Measurements from ENCODE around the gene MCEE.
"Not testable (repeated sequence)": the region's sequence is repeated elsewhere in the genome, so short reads cannot be mapped to it uniquely, and the experiment has no call there.

Gene MCEE

GRCh38 chr2:71100195-71100964, 29.6 kb downstream of the MCEE start:
- Histone ChIP-seq H3K4me1 (ENCODE audit: control insufficient read depth, low read depth, low read length) (peaks cover 3% of the 10 kb centered on the region), H3K36me3 (ENCODE audit: control insufficient read depth, low read depth, low read length) (no peaks in the 10 kb centered on the region), H3K27ac (ENCODE audit: low read length) (no peak overlapping the region), H3K9me3 (ENCODE audit: control insufficient read depth, low read depth, low read length) (no peaks in the 10 kb centered on the region), H3K4me3 (ENCODE audit: low read length) (no peak overlapping the region), H3K27me3 (ENCODE audit: control insufficient read depth, insufficient read depth, low read length) (no peaks in the 10 kb centered on the region), H3K9ac (ENCODE audit: low read length) (no peak overlapping the region)

GRCh38 chr2:71092491-71093260, 37.4 kb downstream of the MCEE start:
- H3K9ac ChIP-seq (ENCODE audit: low read length); H3K27ac ChIP-seq (ENCODE audit: low read length); H3K27me3 ChIP-seq (ENCODE audit: control insufficient read depth, insufficient read depth, low read length); H3K4me1 ChIP-seq (ENCODE audit: control insufficient read depth, low read depth, low read length); H3K9me3 ChIP-seq (ENCODE audit: control insufficient read depth, low read depth, low read length); H3K36me3 ChIP-seq (ENCODE audit: control insufficient read depth, low read depth, low read length); H3K4me3 ChIP-seq (ENCODE audit: low read length): not testable (repeated sequence)

GRCh38 chr2:71091808-71092207, 38.2 kb downstream of the MCEE start:
- not testable (repeated sequence) for H3K4me3 ChIP-seq (ENCODE audit: low read length); H3K27ac ChIP-seq (ENCODE audit: low read length); H3K9me3 ChIP-seq (ENCODE audit: control insufficient read depth, low read depth, low read length); H3K36me3 ChIP-seq (ENCODE audit: control insufficient read depth, low read depth, low read length); H3K4me1 ChIP-seq (ENCODE audit: control insufficient read depth, low read depth, low read length); H3K27me3 ChIP-seq (ENCODE audit: control insufficient read depth, insufficient read depth, low read length); H3K9ac ChIP-seq (ENCODE audit: low read length)

- H3K27ac ChIP-seq (ENCODE audit: low read length); H3K9ac ChIP-seq (ENCODE audit: low read length); H3K36me3 ChIP-seq (ENCODE audit: control insufficient read depth, low read depth, low read length); H3K27me3 ChIP-seq (ENCODE audit: control insufficient read depth, insufficient read depth, low read length); H3K4me3 ChIP-seq (ENCODE audit: low read length); H3K9me3 ChIP-seq (ENCODE audit: control insufficient read depth, low read depth, low read length): not testable (repeated sequence)
- H3K4me1 ChIP-seq (ENCODE audit: control insufficient read depth, low read depth, low read length) = peaks cover 13% of the 10 kb centered on the region
Measured at GRCh38 chr2:71089475-71089874, 40.6 kb downstream of the MCEE start.

GRCh38 chr2:71085325-71086003, 44.6 kb downstream of the MCEE start:
- not testable (repeated sequence) for H3K9me3 ChIP-seq (ENCODE audit: control insufficient read depth, low read depth, low read length); H3K9ac ChIP-seq (ENCODE audit: low read length); H3K27me3 ChIP-seq (ENCODE audit: control insufficient read depth, insufficient read depth, low read length); H3K36me3 ChIP-seq (ENCODE audit: control insufficient read depth, low read depth, low read length); H3K4me3 ChIP-seq (ENCODE audit: low read length); H3K27ac ChIP-seq (ENCODE audit: low read length)
- H3K4me1 ChIP-seq (ENCODE audit: control insufficient read depth, low read depth, low read length) = peaks cover 20% of the 10 kb centered on the region

GRCh38 chr2:71083752-71084312, 46.2 kb downstream of the MCEE start:
- not testable (repeated sequence) for H3K27ac ChIP-seq (ENCODE audit: low read length); H3K9me3 ChIP-seq (ENCODE audit: control insufficient read depth, low read depth, low read length); H3K36me3 ChIP-seq (ENCODE audit: control insufficient read depth, low read depth, low read length); H3K9ac ChIP-seq (ENCODE audit: low read length); H3K27me3 ChIP-seq (ENCODE audit: control insufficient read depth, insufficient read depth, low read length); H3K4me3 ChIP-seq (ENCODE audit: low read length)
- H3K4me1 ChIP-seq (ENCODE audit: control insufficient read depth, low read depth, low read length) = peaks cover 20% of the 10 kb centered on the region

GRCh38 chr2:71083297-71083696, 46.7 kb downstream of the MCEE start:
- not testable (repeated sequence) for H3K9ac ChIP-seq (ENCODE audit: low read length); H3K9me3 ChIP-seq (ENCODE audit: control insufficient read depth, low read depth, low read length); H3K27me3 ChIP-seq (ENCODE audit: control insufficient read depth, insufficient read depth, low read length); H3K27ac ChIP-seq (ENCODE audit: low read length); H3K4me3 ChIP-seq (ENCODE audit: low read length); H3K36me3 ChIP-seq (ENCODE audit: control insufficient read depth, low read depth, low read length)
- peaks cover 20% of the 10 kb centered on the region for H3K4me1 ChIP-seq (ENCODE audit: control insufficient read depth, low read depth, low read length)

- Histone ChIP-seq H3K27ac (ENCODE audit: low read length) (no peak overlapping the region), H3K4me3 (ENCODE audit: low read length) (no peak overlapping the region), H3K9me3 (ENCODE audit: control insufficient read depth, low read depth, low read length) (no peaks in the 10 kb centered on the region), H3K36me3 (ENCODE audit: control insufficient read depth, low read depth, low read length) (peaks cover 8% of the 10 kb centered on the region), H3K27me3 (ENCODE audit: control insufficient read depth, insufficient read depth, low read length) (no peaks in the 10 kb centered on the region), H3K9ac (ENCODE audit: low read length) (no peak overlapping the region), H3K4me1 (ENCODE audit: control insufficient read depth, low read depth, low read length) (peaks cover 20% of the 10 kb centered on the region)
Measured at GRCh38 chr2:71082402-71083252, 47.4 kb downstream of the MCEE start.

GRCh38 chr2:71078624-71079023, 51.4 kb downstream of the MCEE start:
- Histone ChIP-seq H3K27ac (ENCODE audit: low read length) (no peak overlapping the region), H3K9ac (ENCODE audit: low read length) (no peak overlapping the region), H3K27me3 (ENCODE audit: control insufficient read depth, insufficient read depth, low read length) (no peaks in the 10 kb centered on the region), H3K4me3 (ENCODE audit: low read length) (no peak overlapping the region), H3K4me1 (ENCODE audit: control insufficient read depth, low read depth, low read length) (peaks cover 6% of the 10 kb centered on the region), H3K36me3 (ENCODE audit: control insufficient read depth, low read depth, low read length) (peaks cover 16% of the 10 kb centered on the region), H3K9me3 (ENCODE audit: control insufficient read depth, low read depth, low read length) (no peaks in the 10 kb centered on the region)

GRCh38 chr2:71074893-71075395, 55.1 kb downstream of the MCEE start:
- Histone ChIP-seq H3K9ac (ENCODE audit: low read length) (no peak overlapping the region), H3K36me3 (ENCODE audit: control insufficient read depth, low read depth, low read length) (peaks cover 27% of the 10 kb centered on the region), H3K4me3 (ENCODE audit: low read length) (no peak overlapping the region)

GRCh38 chr2:71073475-71073874, 56.6 kb downstream of the MCEE start:
- no peaks in the 10 kb centered on the region for H3K4me1 ChIP-seq (ENCODE audit: control insufficient read depth, low read depth, low read length)
- H3K9ac ChIP-seq (ENCODE audit: low read length) = no peak overlapping the region
- no peak overlapping the region for H3K27ac ChIP-seq (ENCODE audit: low read length)
- H3K36me3 ChIP-seq (ENCODE audit: control insufficient read depth, low read depth, low read length) = peaks cover 20% of the 10 kb centered on the region
- H3K27me3 ChIP-seq (ENCODE audit: control insufficient read depth, insufficient read depth, low read length) = no peaks in the 10 kb centered on the region
- H3K4me3 ChIP-seq (ENCODE audit: low read length) = no peak overlapping the region
- H3K9me3 ChIP-seq (ENCODE audit: control insufficient read depth, low read depth, low read length) = no peaks in the 10 kb centered on the region

More at GRCh38 chr2:71074893-71075395, 55.1 kb downstream of the MCEE start:
- no peaks in the 10 kb centered on the region for H3K27me3 ChIP-seq (ENCODE audit: control insufficient read depth, insufficient read depth, low read length)
- no peak overlapping the region for H3K27ac ChIP-seq (ENCODE audit: low read length)
- H3K9me3 ChIP-seq (ENCODE audit: control insufficient read depth, low read depth, low read length) = no peaks in the 10 kb centered on the region
- no peaks in the 10 kb centered on the region for H3K4me1 ChIP-seq (ENCODE audit: control insufficient read depth, low read depth, low read length)
